Liver (tissue), 9 donors: Measurements from ENCODE around the gene VDR. TPM values are rescaled to one million over a fixed set of nuclear protein-coding genes. Genes with fewer than 3 reads are reported as not detected.

Source experiments
- DNase-seq: peaks from one replicate; pipeline ENCODE4 v3.0.0-alpha.2; 2017; ENCODE audit warnings: low spot score
- H3K27ac ChIP-seq, 2 donors: one replicate each; pipeline ENCODE4 v1.7.0; 2013; ENCODE audit warnings: inconsistent platforms in 2 of 2, low read length in 2 of 2, control low read depth in 1 of 2, low read depth in 1 of 2, mild to moderate bottlenecking in 1 of 2
- H3K27me3 ChIP-seq, 4 donors: one replicate each; pipeline versions ENCODE4 v1.6.1 to v1.7.0; 2013; ENCODE audit warnings: low read length in 3 of 4, inconsistent platforms in 1 of 4, mild to moderate bottlenecking in 1 of 4, moderate library complexity in 1 of 4; ENCODE audit not compliant: control insufficient read depth in 4 of 4, insufficient read depth in 4 of 4
- H3K36me3 ChIP-seq, 4 donors: one replicate each; pipeline versions ENCODE4 v1.6.1 to v1.7.0; 2013; ENCODE audit warnings: low read length in 3 of 4, mild to moderate bottlenecking in 3 of 4, low read depth in 1 of 4, moderate library complexity in 1 of 4; ENCODE audit not compliant: control insufficient read depth in 4 of 4, insufficient read depth in 3 of 4
- H3K4me1 ChIP-seq, 4 donors: one replicate each; pipeline versions ENCODE4 v1.6.1 to v1.7.0; 2013; ENCODE audit warnings: low read length in 3 of 4, mild to moderate bottlenecking in 3 of 4, moderate library complexity in 1 of 4; ENCODE audit not compliant: control insufficient read depth in 4 of 4, insufficient read depth in 4 of 4
- H3K4me3 ChIP-seq, 3 donors: one replicate each; pipeline versions ENCODE4 v1.6.1 to v1.7.0; 2013; ENCODE audit warnings: low read length in 3 of 3, control low read depth in 1 of 3, low read depth in 1 of 3, mild to moderate bottlenecking in 1 of 3
- H3K9ac ChIP-seq, 2 donors: one replicate each; pipeline ENCODE4 v1.7.0; 2013; ENCODE audit warnings: low read length in 2 of 2, mild to moderate bottlenecking in 2 of 2, moderate library complexity in 2 of 2, control low read depth in 1 of 2, low read depth in 1 of 2
- H3K9me3 ChIP-seq, 4 donors: one replicate each; pipeline versions ENCODE4 v1.6.1 to v1.7.0; 2013; ENCODE audit warnings: low read length in 3 of 4; ENCODE audit not compliant: control insufficient read depth in 4 of 4
- ATF3 ChIP-seq: IDR thresholded peaks from 2 replicates; pipeline ENCODE4 v1.6.1; 2016; ENCODE audit warnings: antibody characterized with exemption
- CTCF ChIP-seq: fragments of 150-350 bp; IDR thresholded peaks from 2 replicates; pipeline ENCODE4 v1.5.1; 2017; ENCODE audit warnings: improper control_type of control experiment, low read depth, low read length; ENCODE audit not compliant: missing input control
- FOXA1 ChIP-seq: IDR thresholded peaks from 2 replicates; pipeline ENCODE4 v1.6.1; 2016; ENCODE audit warnings: antibody characterized with exemption
- FOXA2 ChIP-seq: IDR thresholded peaks from 2 replicates; pipeline ENCODE4 v1.6.1; 2016; ENCODE audit warnings: antibody characterized with exemption
- HNF4A ChIP-seq, 2 donors: conservative IDR thresholded peaks; 2 replicates each; pipeline ENCODE4 v1.6.1; 2016; ENCODE audit warnings: antibody characterized with exemption in 2 of 2, mild to moderate bottlenecking in 2 of 2
- HNF4G ChIP-seq: IDR thresholded peaks from 2 replicates; pipeline ENCODE4 v1.6.1; 2016; ENCODE audit warnings: antibody characterized with exemption
- JUND ChIP-seq, 2 donors: IDR thresholded peaks; 2 replicates each; pipeline ENCODE4 v1.6.1; 2016; ENCODE audit warnings: antibody characterized with exemption in 2 of 2
- MAX ChIP-seq: IDR thresholded peaks from 2 replicates; pipeline ENCODE4 v1.6.1; 2016; ENCODE audit warnings: antibody characterized with exemption
- NR2F2 ChIP-seq: IDR thresholded peaks from 2 replicates; pipeline ENCODE4 v1.6.1; 2016; ENCODE audit warnings: antibody characterized with exemption
- RAD21 ChIP-seq, 2 donors: IDR thresholded peaks; 2 replicates each; pipeline ENCODE4 v1.6.1; 2016; ENCODE audit warnings: antibody characterized with exemption in 2 of 2, mild to moderate bottlenecking in 2 of 2
- REST ChIP-seq: IDR thresholded peaks from 2 replicates; pipeline ENCODE4 v1.6.1; 2016; ENCODE audit warnings: antibody characterized with exemption, mild to moderate bottlenecking
- RXRA ChIP-seq, 2 donors: IDR thresholded peaks; 2 replicates each; pipeline ENCODE4 v1.6.1; 2017 to 2018; ENCODE audit warnings: antibody characterized with exemption in 2 of 2, mild to moderate bottlenecking in 1 of 2
- SP1 ChIP-seq: IDR thresholded peaks from 2 replicates; pipeline ENCODE4 v1.6.1; 2018; ENCODE audit warnings: antibody characterized with exemption, mild to moderate bottlenecking
- TAF1 ChIP-seq: conservative IDR thresholded peaks from 2 replicates; pipeline ENCODE4 v1.6.1; 2016; ENCODE audit warnings: antibody characterized with exemption, mild to moderate bottlenecking
- YY1 ChIP-seq: IDR thresholded peaks from 2 replicates; pipeline ENCODE4 v1.6.1; 2016; ENCODE audit warnings: antibody characterized with exemption, mild to moderate bottlenecking
- ZBTB33 ChIP-seq: IDR thresholded peaks from 2 replicates; pipeline ENCODE4 v1.6.1; 2016; ENCODE audit warnings: antibody characterized with exemption
- WGBS: extraction: QIAGEN DNeasy Blood & Tissue Kit; methylation state at CpG from one replicate; pipeline ENCODE4 v1.1.7; 2013; 5-methylcytosine and 5-hydroxymethylcytosine counted together
- polyA plus RNA-seq, 2 donors: library from polyadenylated mRNA; stranded (reverse) in 1 of 2; unstranded in 1 of 2; fragments of 200-250 nt in 1 of 2; fragments of >200 nt in 1 of 2; fragmentation: Nextera tagmentation in 1 of 2; extraction: Ambion mirVana in 1 of 2; gene quantifications; one replicate each; pipeline versions ENCODE4 v1.2.1 to v1.2.3, GENCODE V29; 2013 to 2015
- total RNA-seq, 2 donors: library from RNA; depleted of rRNA; stranded (reverse); fragments of >200 nt; gene quantifications; one replicate each; pipeline ENCODE4 v1.2.3, GENCODE V29; 2014
- donor health status: healthy.
- donor health status: healthy.
- donor health status: healthy.
- donor health status: healthy.
- donor health status: healthy.

The VDR gene
- total and polyA plus RNA-seq, 4 donors, result 0.25 to 0.47 (median 0.35) TPM

- no peak overlapping the region for H3K4me3 ChIP-seq
- H3K27ac ChIP-seq, result no peak overlapping the region
- H3K9me3 ChIP-seq, result no peaks in the 10 kb centered on the region
- 86% methylated on average over 2 of the region's 2 CpGs for WGBS
- peaks cover 0 to 9% (median 5%) of the 10 kb centered on the region in 4 donors for H3K4me1 ChIP-seq
- no peak for DNase-seq
- no peak for TF ChIP-seq HNF4A (conservative IDR thresholded peaks at IDR 0.05)
- no peak for TF ChIP-seq ZBTB33
- TF ChIP-seq FOXA2, result no peak
- TF ChIP-seq ATF3, result no peak
- no peak for TF ChIP-seq TAF1
- no peak for TF ChIP-seq JUND (IDR thresholded peaks at IDR 0.05)
- TF ChIP-seq SP1, result no peak
- TF ChIP-seq REST, result no peak
- no peak for TF ChIP-seq RXRA (IDR thresholded peaks at IDR 0.05)
- no peak for TF ChIP-seq CTCF
- TF ChIP-seq MAX, result no peak
- no peak for TF ChIP-seq NR2F2
- no peaks in the 10 kb centered on the region for H3K36me3 ChIP-seq
- no peaks in the 10 kb centered on the region for H3K27me3 ChIP-seq
- H3K9ac ChIP-seq, result no peak overlapping the region
Observed at GRCh38 chr12:47824198-47824597, 80.6 kb downstream of the VDR start.

- Histone ChIP-seq H3K9ac (no peak overlapping the region), H3K27ac (no peak overlapping the region), H3K4me3 (no peak overlapping the region), H3K9me3 (no peaks in the 10 kb centered on the region), H3K27me3 (no peaks in the 10 kb centered on the region), H3K36me3 (no peaks in the 10 kb centered on the region), H3K4me1 (peaks cover 0 to 10% (median 5%) of the 10 kb centered on the region in 4 donors)
- no peak for DNase-seq
- 96% methylated on average over 5 of the region's 5 CpGs for WGBS
- TF ChIP-seq HNF4G, result no peak
- no peak for TF ChIP-seq NR2F2
- no peak for TF ChIP-seq SP1
- TF ChIP-seq ATF3, result no peak
- TF ChIP-seq TAF1, result no peak
- no peak for TF ChIP-seq MAX
- TF ChIP-seq YY1, result no peak
- TF ChIP-seq HNF4A (conservative IDR thresholded peaks at IDR 0.05), result no peak
- TF ChIP-seq RAD21 (IDR thresholded peaks at IDR 0.05), result no peak
- no peak for TF ChIP-seq CTCF
- TF ChIP-seq REST, result no peak
- no peak for TF ChIP-seq FOXA2
- no peak for TF ChIP-seq FOXA1
Observed at GRCh38 chr12:47823422-47824086, 81.2 kb downstream of the VDR start.
